PC-9 (cell line): ENCODE results near the gene FBXO45.

Source experiments
- CTCF ChIP-seq: fragments of 200-600 bp; sonication (generic); conservative IDR thresholded peaks from 2 replicates; pipeline ENCODE4 v1.6.1; 2017; ENCODE audit warnings: mixed run types, antibody characterized with exemption, mild to moderate bottlenecking, moderate library complexity
- EZH2 ChIP-seq: fragments of 200-600 bp; sonication (generic); IDR thresholded peaks from 2 replicates; pipeline ENCODE4 v1.8.0; 2017; ENCODE audit warnings: antibody characterized with exemption, low read depth

GRCh38 chr3:196541684-196542445, 26.6 kb upstream of the FBXO45 start:
- no peak for TF ChIP-seq CTCF
- no peak for TF ChIP-seq EZH2
